ENCODE data around the gene ELOVL5. TPM values are rescaled to one million over a fixed set of nuclear protein-coding genes. Genes with fewer than 3 reads are reported as not detected.

The ELOVL5 gene
- total RNA-seq, 2 donors from 2014 or later, result 103 to 108 TPM

DNA sequence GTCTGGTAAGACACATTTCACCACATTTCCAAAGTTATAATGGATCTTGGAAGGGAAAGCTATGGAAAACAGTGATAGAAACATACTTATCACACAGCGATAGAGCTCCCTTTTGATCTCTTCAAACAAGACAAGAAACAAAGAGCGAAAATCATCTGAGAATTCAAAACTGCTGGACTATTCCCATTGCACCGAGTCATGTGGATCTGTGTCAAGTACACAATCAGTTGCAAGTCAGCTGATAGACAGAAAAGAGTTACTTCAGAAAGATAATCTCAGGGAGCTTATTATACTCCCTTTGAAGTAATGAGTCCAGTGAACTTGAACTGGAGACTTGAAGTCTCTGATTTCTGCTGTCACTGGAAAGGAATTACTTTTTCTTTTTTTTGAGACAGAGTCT, 110.4 kb downstream of the ELOVL5 start:
- no peak overlapping the region for H3K27ac Mint-ChIP-seq
- no peak overlapping the region for H3K4me3 ChIP-seq (ENCODE audit: low read length)
- H3K27me3 Mint-ChIP-seq (ENCODE audit: insufficient read depth), result no peaks in the 10 kb centered on the region
- WGBS, 2 experiments (ENCODE audit: insufficient coverage in 1 of 2, insufficient read length in 1 of 2), result 94 to 95% methylated on average over 3 of the region's 3 CpGs
- H3K27ac ChIP-seq (ENCODE audit: low read depth, low read length), result no peak overlapping the region
- no peak for DNase-seq
- no peaks in the 10 kb centered on the region for H3K9me3 ChIP-seq (ENCODE audit: control insufficient read depth, low read length)
- H3K9me3 Mint-ChIP-seq, result peaks cover 4% of the 10 kb centered on the region
- H3K4me3 Mint-ChIP-seq, result no peak overlapping the region
- H3K4me1 Mint-ChIP-seq, result no peaks in the 10 kb centered on the region
- no peak overlapping the region for H3K9ac ChIP-seq (ENCODE audit: extremely low read depth, low read length, poor library complexity, severe bottlenecking)
- no peaks in the 10 kb centered on the region for H3K36me3 ChIP-seq (ENCODE audit: control insufficient read depth, insufficient read depth, low read length)
- no peaks in the 10 kb centered on the region for H3K27me3 ChIP-seq (ENCODE audit: control insufficient read depth, insufficient read depth, low read length, poor library complexity, severe bottlenecking)
- TF ChIP-seq, protein P1, sequence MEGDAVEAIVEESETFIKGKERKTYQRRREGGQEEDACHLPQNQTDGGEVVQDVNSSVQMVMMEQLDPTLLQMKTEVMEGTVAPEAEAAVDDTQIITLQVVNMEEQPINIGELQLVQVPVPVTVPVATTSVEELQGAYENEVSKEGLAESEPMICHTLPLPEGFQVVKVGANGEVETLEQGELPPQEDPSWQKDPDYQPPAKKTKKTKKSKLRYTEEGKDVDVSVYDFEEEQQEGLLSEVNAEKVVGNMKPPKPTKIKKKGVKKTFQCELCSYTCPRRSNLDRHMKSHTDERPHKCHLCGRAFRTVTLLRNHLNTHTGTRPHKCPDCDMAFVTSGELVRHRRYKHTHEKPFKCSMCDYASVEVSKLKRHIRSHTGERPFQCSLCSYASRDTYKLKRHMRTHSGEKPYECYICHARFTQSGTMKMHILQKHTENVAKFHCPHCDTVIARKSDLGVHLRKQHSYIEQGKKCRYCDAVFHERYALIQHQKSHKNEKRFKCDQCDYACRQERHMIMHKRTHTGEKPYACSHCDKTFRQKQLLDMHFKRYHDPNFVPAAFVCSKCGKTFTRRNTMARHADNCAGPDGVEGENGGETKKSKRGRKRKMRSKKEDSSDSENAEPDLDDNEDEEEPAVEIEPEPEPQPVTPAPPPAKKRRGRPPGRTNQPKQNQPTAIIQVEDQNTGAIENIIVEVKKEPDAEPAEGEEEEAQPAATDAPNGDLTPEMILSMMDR (conservative IDR thresholded peaks at IDR 0.05), result no peak
- H3K36me3 Mint-ChIP-seq (ENCODE audit: low read depth), result no peaks in the 10 kb centered on the region
- H3K4me1 ChIP-seq (ENCODE audit: control insufficient read depth, insufficient read depth, low read length), result no peaks in the 10 kb centered on the region

- H3K27ac Mint-ChIP-seq, result no peak overlapping the region
- H3K27me3 Mint-ChIP-seq (ENCODE audit: insufficient read depth), result peaks cover 7% of the 10 kb centered on the region
- H3K4me1 Mint-ChIP-seq, result no peaks in the 10 kb centered on the region
- DNase-seq, result no peak
- Histone ChIP-seq H3K36me3 (ENCODE audit: control insufficient read depth, insufficient read depth, low read length) (no peaks in the 10 kb centered on the region), H3K9me3 (ENCODE audit: control insufficient read depth, low read length) (no peaks in the 10 kb centered on the region), H3K27me3 (ENCODE audit: control insufficient read depth, insufficient read depth, low read length, poor library complexity, severe bottlenecking) (peaks cover 4% of the 10 kb centered on the region), H3K4me1 (ENCODE audit: control insufficient read depth, insufficient read depth, low read length) (no peaks in the 10 kb centered on the region), H3K9ac (ENCODE audit: extremely low read depth, low read length, poor library complexity, severe bottlenecking) (no peak overlapping the region), H3K4me3 (ENCODE audit: low read length) (no peak overlapping the region), H3K27ac (ENCODE audit: low read depth, low read length) (no peak overlapping the region)
- H3K9me3 Mint-ChIP-seq, result peaks cover 4% of the 10 kb centered on the region
- 91% methylated on average over 1 to 3 of the region's 3 CpGs for WGBS, 2 experiments (ENCODE audit: insufficient coverage in 1 of 2, insufficient read length in 1 of 2)
- H3K36me3 Mint-ChIP-seq (ENCODE audit: low read depth), result no peaks in the 10 kb centered on the region
- TF ChIP-seq, protein P1 (conservative IDR thresholded peaks at IDR 0.05), result no peak
- no peak overlapping the region for H3K4me3 Mint-ChIP-seq
Measured at GRCh38 chr6:53236241-53236640, 112.5 kb downstream of the ELOVL5 start.

DNA sequence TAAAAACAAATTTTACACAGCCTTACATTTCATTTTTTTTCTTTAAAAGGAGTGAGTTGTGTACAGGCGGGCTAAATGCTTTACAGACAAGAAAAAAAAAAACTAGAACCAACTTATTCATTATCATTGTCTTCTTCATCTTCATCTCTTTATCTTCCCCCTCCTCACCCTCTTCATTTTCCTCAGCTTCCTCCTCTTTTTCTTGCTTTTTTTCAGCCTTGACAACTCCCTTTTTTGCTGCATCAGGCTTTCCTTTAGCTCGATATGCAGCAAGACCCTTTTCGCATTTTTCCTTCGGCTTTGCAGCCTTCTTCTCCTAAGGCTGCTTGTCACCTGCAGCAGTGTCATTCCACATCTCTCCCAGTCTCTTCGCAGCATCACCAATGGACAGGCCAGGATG, 113.2 kb downstream of the ELOVL5 start:
- TF ChIP-seq, protein P1 (conservative IDR thresholded peaks at IDR 0.05), result no peak
- Mint-ChIP-seq H3K4me1 (no peaks in the 10 kb centered on the region), H3K4me3 (no peak overlapping the region), H3K27me3 (ENCODE audit: insufficient read depth) (peaks cover 7% of the 10 kb centered on the region), H3K9me3 (peaks cover 1% of the 10 kb centered on the region), H3K27ac (no peak overlapping the region), H3K36me3 (ENCODE audit: low read depth) (no peaks in the 10 kb centered on the region)
- Histone ChIP-seq H3K9ac (ENCODE audit: extremely low read depth, low read length, poor library complexity, severe bottlenecking) (no peak overlapping the region), H3K27me3 (ENCODE audit: control insufficient read depth, insufficient read depth, low read length, poor library complexity, severe bottlenecking) (peaks cover 4% of the 10 kb centered on the region), H3K27ac (ENCODE audit: low read depth, low read length) (no peak overlapping the region), H3K4me3 (ENCODE audit: low read length) (no peak overlapping the region), H3K4me1 (ENCODE audit: control insufficient read depth, insufficient read depth, low read length) (no peaks in the 10 kb centered on the region), H3K36me3 (ENCODE audit: control insufficient read depth, insufficient read depth, low read length) (no peaks in the 10 kb centered on the region), H3K9me3 (ENCODE audit: control insufficient read depth, low read length) (no peaks in the 10 kb centered on the region)
- no peak for DNase-seq
- WGBS, 2 experiments (ENCODE audit: insufficient coverage in 1 of 2, insufficient read length in 1 of 2), result 95% methylated on average over 5 of the region's 5 CpGs; no CpG with 5 or more reads in 1 of the 2 experiments
